GM18502 (cell line): ENCODE results near the gene GRHL3.

Source experiments
- ATAC-seq: cut with Tn5 transposase; IDR thresholded peaks from one replicate; pipeline ENCODE4 v1.9.1; 2021; ENCODE audit warnings: mild to moderate bottlenecking; ENCODE audit not compliant: unreplicated experiment, poor library complexity

Gene GRHL3

DNA sequence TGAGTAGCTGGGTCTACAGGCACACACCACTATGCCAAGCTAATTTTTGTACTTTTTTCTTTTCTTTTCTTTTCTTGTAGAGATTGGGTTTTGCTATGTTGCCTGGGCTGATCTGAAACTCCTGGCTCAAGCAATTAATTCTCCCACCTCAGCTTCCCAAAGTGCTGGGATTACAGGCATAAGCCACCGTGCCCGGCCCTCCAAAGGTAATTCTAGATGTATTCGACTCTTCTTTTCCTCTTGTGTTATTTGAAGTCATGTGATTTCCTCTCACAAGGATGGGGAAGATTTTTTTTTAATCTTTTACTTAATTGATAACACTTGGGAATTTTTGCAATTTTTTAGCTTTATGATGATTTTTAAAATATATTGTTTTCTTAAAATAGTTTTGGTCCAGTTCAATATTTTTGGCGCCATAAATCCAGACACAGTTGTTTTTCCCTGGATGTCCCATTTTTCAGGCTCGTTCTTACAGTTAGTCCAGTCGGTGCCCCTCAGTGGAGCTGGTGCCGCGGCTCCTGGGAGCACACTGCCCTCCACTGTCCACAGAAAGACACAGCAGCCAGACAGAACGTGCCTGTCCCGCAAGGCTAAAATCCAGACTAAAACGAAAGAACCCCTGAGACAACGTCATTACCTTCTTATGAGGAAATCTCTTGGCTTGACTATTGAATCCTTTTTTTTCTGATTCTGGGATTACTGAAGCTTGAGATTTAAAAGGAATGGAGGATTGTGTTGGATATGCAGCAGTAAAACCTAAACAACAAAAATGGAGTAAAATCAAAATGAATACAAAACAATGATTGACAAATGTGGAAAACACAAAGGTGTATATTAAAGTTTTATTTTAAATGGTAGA lies 72.0 kb downstream of the GRHL3 start:
- ATAC-seq = peak; percentile 63

DNA sequence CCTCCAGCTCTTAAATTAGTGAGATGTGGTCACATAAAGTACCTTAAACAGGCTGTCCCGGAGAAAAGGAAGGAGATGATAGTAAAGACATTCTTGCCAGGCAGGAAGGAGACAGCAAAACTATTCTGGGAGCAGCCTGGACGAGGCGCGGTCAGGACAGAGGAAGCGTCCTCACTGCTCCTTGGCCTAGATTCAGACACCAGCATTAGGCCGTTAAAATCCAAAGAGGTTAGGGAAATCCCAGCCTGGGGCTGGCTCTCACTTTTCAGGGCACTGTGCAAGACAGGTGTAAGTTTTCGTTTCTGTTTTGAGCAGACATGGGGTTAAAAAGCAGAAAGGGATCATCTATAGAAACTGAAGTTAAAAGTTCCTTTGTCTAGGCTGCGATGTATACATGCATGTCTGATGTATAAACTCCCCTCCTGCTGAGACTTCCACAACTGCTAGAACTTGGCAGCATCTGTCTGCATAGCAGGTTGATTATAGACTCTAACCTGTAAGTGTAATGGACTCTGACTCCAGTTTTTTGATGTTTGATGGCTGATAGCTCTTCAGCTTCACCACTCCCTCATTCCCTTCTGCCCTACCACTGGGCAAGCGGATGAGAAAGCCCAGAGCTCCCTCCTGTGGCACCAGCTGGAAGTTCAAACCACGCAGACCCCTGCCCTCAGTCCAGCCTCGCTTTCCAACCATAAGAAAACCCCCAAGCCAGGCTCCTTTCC lies 72.9 kb downstream of the GRHL3 start:
- peak; percentile 71 for ATAC-seq

DNA sequence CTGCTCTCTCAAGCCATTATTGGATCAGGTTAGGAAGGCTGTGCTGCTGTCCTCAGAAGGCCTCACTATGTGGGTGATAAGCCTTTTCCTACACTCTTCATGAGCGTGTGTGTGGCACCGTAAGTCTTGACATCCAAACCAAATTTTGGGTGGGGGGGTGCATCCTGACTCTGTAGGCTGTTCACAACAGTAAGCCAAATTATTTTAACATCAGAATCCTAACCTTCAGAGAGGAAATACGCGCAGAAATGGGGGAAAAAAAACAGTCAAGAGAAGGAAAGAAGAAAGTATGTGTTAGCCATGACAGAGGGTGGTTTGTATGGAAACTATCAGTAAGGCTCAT lies 73.4 kb downstream of the GRHL3 start:
- no peak for ATAC-seq

DNA sequence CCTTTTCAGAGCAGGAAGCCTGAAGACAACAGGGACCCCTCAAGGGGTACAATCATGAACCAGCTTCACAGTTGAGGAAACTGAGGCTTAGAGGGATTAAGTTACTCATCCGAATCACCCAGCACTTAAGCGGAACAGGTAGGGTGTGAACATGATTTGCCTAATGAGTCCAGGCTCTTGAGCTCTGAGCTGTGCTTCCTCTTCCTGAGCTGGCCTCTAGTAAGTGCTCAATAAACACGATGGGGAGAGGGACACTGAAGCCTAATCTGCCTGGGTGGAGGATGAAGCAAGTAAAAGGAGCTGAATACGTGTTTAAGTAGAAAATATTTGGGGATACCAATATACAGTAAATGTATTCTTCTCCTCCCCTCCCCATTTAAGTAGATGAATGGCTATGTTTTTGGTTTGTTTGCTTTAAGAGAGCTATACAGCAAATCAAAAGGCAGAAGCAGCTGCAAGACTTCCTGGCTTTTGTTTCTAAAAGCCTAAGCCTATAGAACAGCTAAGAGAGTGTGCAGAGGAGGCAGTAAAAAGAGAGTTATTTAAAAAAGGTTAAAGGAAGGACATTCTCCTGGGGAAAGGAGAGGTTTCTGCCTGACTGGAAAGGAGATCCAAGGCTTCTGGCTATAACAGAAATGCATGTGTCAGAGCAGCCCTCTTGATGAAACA lies 74.0 kb downstream of the GRHL3 start:
- no peak for ATAC-seq

DNA sequence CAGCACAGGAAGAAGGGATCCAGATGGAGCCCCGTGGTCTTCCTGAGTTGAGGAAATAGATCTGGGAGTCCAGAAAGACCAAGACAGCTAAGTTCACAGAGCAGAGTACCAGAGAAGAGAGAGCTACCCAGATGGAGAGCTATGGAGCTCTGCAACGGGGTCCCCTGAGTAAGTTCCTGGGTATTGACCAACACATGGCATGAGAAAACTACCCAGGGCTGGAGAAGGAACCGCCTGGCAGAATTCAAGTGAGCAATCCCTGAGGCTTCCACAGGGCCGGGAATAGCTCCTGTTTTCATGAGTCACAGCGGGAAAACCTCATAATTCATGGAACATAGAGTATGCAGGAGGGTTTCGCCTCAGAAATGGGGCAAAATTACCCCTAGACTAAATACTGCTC lies 74.7 kb downstream of the GRHL3 start:
- no peak for ATAC-seq

DNA sequence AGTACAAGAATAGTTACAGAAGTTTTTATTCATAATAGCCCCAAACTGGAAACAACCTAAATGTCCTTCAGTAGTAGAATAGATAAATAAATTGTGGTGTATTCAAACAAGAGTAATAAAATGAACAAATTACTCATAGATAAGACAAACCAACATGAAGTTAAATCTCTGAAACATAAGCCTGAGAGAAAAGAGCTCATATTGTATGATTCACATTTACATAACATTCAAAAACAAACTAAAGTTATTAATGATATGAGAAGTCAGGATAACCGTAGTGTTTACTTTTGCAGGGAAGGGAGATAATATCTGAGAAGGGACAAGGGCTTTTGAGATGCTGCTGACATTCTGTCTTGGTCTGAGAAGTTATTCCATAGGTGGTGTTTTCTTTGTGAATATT lies 80.9 kb downstream of the GRHL3 start:
- ATAC-seq = no peak

DNA sequence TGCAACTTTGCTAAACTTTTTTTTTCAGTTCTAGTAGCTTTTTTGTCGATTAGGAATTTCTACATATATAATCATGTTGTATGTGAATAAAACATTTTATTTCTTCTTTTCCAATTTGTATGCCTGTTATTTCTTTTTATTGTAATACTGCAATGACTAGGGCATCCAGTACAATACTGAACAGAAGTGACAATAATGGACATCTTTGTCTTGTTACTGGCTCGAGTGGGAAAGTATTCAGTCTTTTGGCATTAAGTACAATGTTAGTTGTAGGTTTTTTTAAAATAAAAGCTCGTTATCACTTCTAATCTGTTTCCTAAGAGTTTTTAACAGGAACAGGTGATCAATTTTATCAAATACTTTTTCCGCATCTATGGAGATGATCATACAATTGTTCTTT lies 84.6 kb downstream of the GRHL3 start:
- no peak for ATAC-seq
